ENCODE data around the gene EIPR1.
"Not testable (repeated sequence)": the region's sequence is repeated elsewhere in the genome, so short reads cannot be mapped to it uniquely, and the experiment has no call there.

Gene EIPR1

GRCh38 chr2:3208591-3208990 is 169.0 kb downstream of the EIPR1 start:
- DNase-seq = no peak

DNA sequence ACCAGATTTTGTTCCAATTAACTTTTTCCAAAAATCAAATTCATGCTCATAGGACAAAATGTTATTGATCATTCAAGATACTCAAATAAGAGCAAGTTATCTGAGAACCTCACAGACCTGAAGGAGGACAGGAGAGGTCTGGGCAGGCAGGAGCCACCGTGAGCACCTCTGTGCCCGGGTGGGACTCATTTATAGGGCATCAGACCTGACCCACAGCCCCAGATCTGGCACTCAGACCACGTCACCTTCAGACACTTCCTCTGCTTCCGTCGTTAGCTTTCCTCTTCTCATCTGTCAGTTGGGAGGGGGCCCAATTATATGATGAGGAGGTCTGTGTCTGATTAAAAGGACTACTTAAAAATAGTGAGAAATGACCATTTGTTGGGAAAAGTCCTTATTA is 169.4 kb downstream of the EIPR1 start:
- no peak for DNase-seq

- DNase-seq = no peak
These were observed 170.5 kb downstream of the EIPR1 start for GRCh38 chr2:3207091-3207491.

DNA sequence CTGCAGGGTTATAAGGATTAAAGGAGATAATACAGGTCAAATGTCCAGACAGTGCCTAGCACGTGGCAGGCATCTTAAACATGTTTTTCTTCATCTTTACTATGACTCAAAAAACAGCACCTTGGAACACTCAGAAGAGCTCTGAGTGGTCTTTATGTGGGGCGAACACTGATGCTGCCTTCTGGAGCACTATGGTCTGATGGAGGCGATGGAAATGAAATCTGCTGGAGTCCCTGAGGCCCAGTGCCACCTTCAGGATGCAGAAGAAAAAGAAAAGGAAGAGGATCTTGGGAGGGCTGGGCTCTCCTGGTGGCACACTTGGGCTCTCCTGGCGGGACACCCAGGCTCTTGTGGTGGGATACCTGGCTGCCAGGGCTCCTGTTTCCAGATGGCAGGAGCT is 171.8 kb downstream of the EIPR1 start:
- DNase-seq = no peak

- DNase-seq = no peak
These were observed 173.4 kb downstream of the EIPR1 start for GRCh38 chr2:3204031-3204821.

- no peak for DNase-seq
These were observed 174.1 kb downstream of the EIPR1 start for GRCh38 chr2:3203497-3204019.

DNA sequence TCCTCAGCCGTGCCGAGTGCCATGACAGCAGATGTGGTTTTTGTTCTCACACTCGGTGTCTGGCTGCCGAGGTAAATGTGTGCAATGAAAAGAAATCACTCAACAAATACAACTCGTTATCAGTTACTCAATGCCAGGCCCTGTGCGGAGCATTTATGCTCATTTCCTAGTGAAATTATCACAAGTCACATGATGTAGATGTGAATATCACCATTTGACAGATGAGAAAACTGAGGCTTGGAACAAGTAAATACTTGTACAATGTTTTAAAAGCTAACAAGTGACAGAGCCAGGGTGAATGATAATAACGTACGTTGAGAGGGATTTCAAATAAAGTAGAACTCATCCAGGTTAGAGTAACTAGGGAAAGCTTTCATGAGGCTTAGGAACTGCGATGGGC is 174.7 kb downstream of the EIPR1 start:
- DNase-seq = no peak

- no peak for DNase-seq
These were observed 176.3 kb downstream of the EIPR1 start for GRCh38 chr2:3201281-3201680.

GRCh38 chr2:3200420-3200939 is 177.1 kb downstream of the EIPR1 start:
- DNase-seq = no peak

GRCh38 chr2:3199627-3200345 is 177.8 kb downstream of the EIPR1 start:
- DNase-seq = no peak

DNA sequence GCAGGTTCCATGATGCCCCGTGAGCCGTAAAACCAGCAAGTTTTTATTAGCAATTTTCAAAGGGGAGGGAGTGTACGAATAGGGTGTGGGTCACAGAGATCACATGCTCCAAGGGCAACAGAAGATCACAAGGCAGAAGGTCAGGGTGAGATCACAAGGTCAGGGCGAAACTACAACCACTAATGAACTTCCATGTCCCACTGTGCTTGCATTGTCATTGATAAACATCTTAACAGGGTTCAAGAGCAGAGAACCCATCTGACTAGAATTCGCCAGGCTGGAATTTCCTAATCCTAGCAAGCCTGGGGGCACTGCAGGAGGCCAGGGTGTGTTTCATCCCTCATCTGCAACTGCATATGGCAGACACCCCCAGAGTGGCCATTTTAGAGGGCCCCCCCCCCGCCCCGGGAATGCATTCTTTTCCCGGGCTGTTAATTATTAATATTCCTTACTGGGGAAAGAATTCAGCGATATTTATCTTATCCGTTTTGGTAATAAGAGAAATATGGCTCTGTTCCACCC is 178.9 kb downstream of the EIPR1 start:
- not testable (repeated sequence) for DNase-seq

- DNase-seq = no peak
These were observed 179.5 kb downstream of the EIPR1 start for GRCh38 chr2:3198119-3198518.

DNA sequence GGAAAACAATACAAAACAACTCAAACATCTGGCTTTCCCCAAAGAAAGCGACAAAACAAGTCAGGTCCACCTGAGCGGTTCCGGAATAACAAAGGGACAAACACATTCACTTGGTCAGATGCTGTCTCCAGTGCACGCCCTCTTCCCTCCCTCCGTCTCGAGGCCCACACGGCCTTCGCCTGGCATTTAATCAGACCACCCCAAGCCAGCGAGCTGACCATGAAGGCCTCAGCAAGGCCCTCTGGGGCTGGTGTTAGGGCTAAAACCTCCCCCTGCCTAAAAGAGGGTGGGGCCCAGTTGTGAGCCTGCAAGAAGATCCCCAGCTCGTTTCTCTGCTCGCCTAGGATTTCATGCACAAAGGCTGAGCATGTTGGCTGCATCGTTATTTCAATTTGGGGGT is 180.3 kb downstream of the EIPR1 start:
- DNase-seq = no peak

DNA sequence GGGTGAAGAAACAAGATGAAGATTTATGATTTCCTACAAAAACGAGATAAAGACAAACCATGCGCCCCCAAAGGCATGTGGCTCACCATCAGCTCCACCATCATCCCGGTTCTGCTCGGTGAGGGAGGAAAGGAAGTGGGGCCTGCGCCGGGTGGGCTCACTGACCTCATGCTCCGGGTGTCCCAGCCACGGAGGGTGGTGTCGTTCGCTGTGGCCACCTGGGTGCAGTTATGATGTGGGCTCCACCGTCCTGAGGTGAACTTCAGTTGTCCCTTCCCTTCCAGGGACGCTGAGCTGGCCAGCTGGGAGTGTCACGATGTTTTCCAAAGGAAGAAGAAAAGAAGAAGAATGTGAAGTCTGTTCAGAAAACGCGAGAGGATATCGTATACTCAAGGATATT is 180.9 kb downstream of the EIPR1 start:
- DNase-seq = no peak

DNA sequence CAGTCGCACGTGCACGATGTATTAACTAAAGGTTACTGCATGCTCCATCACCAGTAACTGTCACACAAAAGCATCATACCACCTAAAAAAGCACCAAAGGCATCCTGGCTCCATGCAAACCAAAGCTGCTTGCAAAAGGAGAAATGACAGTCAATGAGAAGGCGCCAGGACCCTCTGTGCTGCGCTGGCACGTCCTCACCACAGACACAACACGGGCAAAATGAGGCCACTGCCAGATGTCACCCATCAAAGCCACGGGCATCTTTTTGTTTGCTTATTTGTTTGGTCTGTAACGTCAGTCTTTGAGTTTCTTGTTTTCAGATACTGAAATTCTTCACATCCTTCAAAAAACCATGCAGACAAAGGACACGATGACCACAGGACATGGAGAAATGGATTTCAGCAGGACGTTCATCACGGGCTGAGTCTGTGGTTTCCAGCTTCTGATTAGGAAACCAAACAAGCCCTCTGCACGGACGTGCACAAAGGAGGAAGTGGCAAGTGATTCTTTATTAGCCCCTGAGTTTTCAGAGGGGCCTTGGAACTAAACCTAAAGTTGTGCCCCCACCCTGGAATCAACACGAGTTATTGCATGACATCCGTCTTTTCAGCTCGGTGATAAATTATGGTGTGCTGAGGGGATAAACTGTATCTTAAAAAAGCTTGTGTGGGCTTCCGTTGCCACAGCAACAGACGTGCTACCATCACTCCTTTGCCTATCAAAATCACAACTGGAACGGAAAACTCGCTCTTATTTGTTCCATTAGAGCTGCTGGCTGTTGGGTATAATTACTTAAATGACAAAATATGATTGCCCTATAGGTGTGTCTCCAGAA is 181.8 kb downstream of the EIPR1 start:
- no peak for DNase-seq

- DNase-seq = no peak
These were observed 182.8 kb downstream of the EIPR1 start for GRCh38 chr2:3194828-3195227.

- DNase-seq = no peak
These were observed 183.9 kb downstream of the EIPR1 start for GRCh38 chr2:3193443-3194330.

DNA sequence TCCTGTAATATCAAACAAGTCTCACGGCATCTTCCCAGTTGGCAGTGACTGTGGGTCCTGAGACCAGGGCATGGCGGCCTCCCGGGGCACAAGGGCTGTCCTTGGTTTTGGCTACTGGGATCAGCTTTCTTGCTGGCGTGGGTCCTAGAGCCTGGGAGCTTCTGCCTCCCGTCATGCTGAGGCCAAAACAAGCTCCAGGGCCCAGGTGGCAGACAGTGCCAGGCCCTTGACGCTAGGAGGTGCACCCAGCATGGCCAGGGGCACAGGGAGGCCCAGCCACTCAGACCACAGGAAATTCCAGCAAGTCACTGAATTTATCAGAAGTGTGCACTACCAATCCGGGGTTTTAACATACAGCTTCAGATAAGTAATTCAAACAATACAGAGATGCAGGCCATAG is 184.7 kb downstream of the EIPR1 start:
- DNase-seq = no peak

- DNase-seq = no peak
These were observed 185.3 kb downstream of the EIPR1 start for GRCh38 chr2:3192281-3192818.

DNA sequence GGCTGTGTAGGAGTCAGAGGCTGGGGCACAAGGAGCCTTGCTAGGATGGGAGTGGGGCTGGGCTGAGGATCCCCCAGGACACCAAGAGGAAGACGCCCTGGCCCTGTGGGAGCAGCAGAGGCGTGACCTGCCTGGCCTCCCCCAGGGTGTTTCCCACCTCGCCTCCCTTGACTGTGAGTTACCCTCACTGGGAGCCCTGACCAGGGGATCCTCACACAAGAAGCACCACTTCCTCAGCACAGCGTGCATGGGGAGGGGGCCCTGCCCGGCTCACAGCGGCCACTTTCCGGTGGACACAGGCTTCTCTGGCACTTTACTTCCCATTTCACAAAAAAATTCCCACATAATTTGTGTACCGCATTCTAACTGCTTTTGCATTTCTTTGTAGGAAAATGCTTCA is 187.7 kb downstream of the EIPR1 start:
- DNase-seq = no peak

- no peak for DNase-seq
These were observed 188.5 kb downstream of the EIPR1 start for GRCh38 chr2:3189076-3189591.
